HG03378 (cell line): ENCODE measurements around the gene MPP2.
"Not testable (repeated sequence)": the region's sequence is repeated elsewhere in the genome, so short reads cannot be mapped to it uniquely, and the experiment has no call there.

Experiments
- ATAC-seq: cut with Tn5 transposase; IDR thresholded peaks from one replicate; pipeline ENCODE4 v1.9.1; 2021; ENCODE audit warnings: mild to moderate bottlenecking, moderate library complexity; ENCODE audit not compliant: unreplicated experiment

MPP2 gene

DNA sequence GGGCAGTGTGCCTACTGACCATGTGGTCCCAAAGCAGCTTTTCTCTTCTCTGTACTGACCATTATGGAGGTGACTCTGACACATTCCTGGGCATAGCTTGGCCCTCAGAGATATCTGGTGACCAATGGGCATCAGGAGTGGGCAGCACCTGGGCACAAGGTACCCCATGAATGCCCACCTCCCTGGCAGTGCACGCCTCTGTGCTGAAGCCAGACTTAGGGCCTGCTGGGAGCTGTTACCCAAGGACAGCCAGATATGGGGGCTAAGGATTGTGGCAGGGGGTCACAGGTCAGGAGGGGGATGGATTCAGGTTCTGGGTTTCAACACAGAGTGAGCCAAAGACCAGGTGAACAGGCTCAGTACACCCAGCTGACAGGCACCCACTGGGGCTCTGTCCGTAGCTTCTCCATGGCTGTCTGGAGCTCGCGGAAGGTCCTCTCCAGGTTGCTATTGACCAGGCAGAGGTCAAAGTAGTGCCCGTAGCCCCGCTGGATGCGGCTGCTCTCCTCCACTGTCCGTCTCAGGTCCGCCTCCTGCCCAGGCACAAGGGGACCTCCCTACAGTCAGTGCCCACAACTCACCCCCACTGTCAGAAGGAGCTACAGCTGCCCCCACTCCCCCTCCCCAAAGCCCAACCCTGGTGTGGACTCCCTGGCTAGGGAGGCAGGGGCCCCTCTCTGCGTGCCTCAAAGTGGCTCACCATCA, 29.7 kb downstream of the MPP2 start:
- no peak for ATAC-seq

GRCh38 chr17:43877031-43877430, 30.3 kb downstream of the MPP2 start:
- ATAC-seq: no peak

DNA sequence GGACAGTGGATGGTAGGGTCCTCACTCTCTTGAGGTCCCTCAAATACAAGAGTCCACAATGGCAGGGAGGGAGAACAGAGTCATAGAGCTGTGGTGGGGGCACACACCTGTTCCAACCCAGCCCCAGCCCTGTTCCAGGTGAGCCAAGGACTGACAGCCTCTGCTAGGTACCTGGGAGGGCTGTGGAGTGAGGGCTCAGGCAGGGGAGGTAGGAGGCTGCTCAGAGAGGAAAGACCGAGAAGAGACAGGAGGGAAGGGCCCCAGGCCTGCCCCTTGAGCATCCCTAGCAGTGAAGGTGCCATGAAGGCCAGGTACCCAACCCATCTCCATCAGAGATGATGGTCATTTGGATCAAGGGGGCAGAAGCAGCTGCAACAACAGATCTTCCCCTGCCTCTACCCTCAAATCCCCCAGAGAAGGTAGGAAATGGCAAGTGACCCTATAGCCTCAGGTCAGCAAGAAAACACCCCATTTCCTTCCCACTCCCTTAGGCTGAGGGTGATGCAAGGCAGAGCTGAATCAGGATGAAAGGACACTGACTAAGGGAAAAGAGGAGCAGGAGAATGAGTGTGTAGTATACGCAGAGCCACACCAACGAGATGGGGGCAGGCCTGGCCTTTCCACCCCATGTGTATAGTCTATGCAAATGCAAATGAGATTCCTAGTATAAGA, 31.7 kb downstream of the MPP2 start:
- ATAC-seq: no peak

GRCh38 chr17:43874293-43874692, 33.0 kb downstream of the MPP2 start:
- ATAC-seq: no peak

DNA sequence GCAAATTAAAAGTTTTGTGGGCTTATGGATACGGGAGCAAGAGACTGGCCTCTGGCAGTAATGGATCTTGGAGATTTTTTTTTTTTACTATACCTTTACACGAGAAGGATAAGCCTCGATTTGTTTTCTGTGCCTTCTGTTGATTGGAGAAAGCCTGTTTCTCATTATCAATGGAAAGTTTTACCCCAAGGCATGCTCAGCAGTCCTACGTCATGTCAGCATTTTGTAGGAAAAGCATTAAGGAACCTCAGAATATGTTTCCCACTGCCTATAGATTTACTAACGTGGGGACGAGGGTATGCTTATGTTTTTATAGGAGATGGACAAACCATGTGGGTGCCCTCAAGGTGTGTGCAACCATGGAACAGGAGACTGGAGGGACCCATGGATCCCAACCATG, 33.5 kb downstream of the MPP2 start:
- no peak for ATAC-seq

DNA sequence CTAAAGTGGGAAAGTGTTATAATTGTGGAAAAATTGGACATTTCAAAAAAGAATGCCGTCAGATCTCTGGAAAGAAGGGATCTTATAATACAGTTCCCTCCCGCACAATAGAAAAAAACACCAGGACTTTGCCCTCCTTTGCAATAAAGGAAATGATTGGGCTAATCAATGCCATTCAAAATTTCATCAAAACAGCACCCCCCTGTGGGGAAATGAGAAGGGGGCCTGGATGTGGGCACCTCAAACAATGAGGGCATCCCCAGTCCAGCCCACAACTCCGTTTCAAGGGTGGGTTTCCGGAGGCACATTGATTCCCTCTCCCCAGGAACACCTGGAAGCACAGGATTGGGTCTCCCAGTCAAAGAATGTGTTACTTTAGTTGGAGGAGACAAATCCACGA, 34.2 kb downstream of the MPP2 start:
- ATAC-seq: no peak

GRCh38 chr17:43871946-43872690, 35.2 kb downstream of the MPP2 start:
- ATAC-seq: no peak

GRCh38 chr17:43869031-43869430, 38.3 kb downstream of the MPP2 start:
- ATAC-seq: not testable (repeated sequence)

DNA sequence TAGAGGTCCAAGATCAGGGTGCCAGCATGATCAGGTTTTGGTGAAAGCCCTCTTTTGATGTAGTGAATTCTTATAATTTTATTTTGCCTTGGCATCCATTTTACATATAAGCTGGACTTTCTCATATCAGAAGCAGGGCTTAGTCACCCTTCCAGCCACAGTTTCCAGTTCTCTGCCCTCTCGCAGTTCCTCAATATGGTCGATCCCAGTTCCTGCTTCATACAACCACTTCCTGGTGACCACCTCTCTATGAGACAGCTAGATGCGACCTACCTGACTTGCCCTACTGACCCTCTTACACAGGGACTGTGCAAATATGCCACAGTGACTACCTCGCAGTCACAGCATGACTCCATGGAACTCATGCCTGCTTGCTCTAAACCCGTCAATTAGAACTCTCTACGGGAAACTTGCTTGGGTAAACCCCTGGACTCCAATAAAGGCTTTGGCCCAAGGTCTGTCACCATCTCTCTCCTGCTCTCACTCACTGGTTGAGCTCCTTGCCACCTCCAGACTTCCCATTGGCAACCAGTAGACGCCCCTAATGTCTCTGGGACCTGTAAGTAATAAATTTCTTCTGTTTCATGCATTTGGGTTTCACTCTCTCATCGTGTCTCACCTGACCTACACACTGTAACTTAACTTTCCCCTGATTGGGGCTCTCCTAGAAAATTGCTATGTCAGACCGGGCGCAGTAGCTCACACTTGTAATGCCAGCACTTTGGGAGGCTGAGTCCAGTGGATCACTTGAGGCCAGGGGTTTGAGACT, 38.9 kb downstream of the MPP2 start:
- ATAC-seq: no peak

DNA sequence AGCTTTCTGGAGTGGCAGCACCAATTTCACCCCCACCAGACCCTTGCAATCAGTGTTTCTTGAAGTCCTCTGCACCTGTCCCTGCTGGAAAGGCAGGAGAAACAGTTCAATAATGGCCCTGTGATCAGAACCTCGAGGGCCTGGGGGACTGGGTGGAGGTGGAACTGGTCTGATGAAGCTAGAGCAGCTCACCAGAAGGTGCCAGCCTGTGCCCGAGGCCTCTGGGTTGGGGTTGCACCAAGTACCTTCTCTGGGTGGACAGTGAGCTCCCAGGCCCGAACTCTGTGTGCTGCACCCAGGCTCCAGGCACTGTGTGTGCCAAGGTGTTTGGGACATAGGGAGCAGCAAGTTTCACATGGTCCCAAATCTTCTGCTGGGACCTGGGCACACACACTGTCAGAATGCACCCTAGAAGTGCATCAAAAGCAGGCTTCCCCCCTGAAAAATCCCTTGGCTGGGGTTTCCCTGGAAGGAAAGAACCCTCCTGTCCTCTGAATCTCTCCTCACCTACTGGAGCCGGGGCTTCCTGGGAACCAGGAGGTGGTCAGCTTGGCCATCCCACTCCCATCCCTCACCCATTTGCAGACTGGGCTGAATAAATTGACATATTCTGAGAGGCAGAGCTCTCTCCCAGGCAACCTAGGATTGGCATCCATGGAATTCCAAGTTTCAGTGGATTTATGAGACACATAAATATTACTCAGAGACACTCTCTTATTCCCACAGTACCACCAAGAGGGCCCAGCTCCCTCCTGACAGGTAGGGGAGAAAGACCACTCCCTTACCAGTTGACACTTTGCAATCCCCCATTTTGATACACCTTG, 43.0 kb downstream of the MPP2 start:
- ATAC-seq: no peak

GRCh38 chr17:43861960-43862359, 45.4 kb downstream of the MPP2 start:
- no peak for ATAC-seq

DNA sequence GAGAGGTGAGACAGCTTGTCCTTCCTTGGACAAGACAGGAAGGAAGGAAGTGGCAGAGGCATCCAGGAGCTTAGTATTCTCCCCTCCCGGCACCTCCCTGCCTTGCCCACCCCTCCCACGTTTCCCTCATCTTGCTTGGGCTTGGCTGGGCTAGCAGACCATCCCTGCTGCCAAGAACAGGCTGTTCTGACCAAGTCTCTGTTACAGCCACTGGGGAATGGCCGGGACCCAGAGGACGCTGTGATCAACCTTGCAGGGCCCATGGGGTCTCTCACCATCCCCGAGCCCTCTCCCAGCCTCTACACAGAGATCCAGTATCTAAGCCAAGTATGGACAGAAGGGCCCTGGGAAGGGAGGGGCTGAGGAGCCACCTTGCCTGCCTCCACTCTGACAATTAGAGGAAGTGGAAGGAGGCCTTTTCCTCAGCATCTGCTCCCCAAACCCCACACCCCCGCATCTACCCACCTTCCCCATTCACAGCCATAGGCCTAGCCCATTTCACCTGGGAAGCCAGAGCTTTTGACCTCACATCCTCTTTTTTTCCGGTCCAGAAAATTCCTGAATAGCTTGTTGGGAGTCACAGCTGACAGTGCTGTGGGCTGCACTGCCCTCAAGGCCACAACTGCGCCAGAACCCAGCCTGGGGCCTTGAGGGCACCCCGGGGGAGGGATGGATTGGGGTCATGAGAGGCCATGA, 46.3 kb downstream of the MPP2 start:
- no peak for ATAC-seq

DNA sequence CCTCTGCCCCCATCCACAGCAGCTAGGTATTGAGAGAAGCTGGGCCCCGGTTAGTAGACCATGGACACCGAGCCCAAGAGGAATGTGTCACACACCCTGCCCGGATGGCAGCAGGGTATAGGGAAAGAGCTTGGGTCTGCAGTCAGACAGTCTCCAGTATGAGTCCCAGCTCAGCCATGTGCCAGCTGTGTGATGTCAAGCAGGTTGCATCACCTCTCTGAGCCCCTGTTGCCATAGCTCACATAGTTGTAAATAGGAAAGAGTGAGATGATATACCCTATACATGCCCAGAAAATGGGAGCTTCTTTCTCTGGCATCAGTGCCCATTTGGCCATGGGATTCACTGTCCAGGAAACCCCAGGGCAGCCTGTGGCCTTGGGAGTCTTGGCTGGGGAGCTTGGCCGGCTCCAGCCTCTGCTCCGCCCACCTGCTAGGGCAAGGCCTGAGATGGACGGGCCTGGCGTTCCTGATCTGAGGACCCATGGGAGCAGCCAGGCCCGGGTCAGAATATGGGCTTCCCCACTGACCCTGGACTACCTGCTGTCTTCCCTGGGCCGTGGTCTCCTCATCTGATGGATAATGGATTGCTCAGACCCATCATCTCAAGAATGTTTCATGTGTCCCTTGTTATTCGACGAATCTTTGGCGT, 47.1 kb downstream of the MPP2 start:
- ATAC-seq: no peak

- ATAC-seq: no peak
These were observed 49.3 kb downstream of the MPP2 start for GRCh38 chr17:43857957-43858600.

DNA sequence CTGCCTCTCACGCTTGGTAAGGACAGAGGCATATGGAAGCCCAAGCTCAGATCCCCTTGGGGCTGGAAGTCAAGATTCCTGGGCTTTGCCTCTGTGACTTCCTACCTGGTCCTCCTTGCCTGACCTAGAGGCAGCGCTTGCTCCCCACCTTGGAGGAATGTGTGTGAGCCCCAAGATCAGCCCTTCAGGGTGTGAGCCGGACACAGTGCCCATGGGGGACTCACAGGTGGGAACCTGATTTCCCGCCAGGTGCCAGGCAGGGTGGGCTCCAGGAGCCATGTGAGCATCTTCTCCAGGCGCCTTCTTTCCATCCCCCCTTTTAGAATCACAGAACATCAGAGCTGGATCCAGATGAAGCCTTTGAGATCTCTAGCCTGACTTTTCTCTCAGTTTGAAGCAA, 50.2 kb downstream of the MPP2 start:
- no peak for ATAC-seq

DNA sequence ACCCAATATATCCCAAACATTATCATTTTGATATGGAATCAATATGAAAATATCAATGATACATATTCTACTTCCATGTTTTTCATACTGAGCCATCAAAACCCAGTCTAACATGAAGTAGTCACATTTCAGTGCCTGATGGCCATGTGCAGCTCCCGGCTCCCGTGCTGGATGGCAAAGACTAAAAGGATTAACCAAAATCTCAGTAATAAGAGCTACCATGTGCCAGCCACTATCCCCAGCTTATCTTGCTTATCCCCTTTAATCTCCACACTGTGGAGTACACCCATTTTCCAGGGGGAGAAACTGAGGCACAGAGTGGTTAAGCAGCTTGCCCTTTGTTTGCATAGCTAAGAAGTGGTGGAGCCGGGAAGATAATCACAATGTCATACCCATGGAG, 51.2 kb downstream of the MPP2 start:
- ATAC-seq: no peak

- ATAC-seq: no peak
These were observed 52.3 kb downstream of the MPP2 start for GRCh38 chr17:43855061-43855460.

DNA sequence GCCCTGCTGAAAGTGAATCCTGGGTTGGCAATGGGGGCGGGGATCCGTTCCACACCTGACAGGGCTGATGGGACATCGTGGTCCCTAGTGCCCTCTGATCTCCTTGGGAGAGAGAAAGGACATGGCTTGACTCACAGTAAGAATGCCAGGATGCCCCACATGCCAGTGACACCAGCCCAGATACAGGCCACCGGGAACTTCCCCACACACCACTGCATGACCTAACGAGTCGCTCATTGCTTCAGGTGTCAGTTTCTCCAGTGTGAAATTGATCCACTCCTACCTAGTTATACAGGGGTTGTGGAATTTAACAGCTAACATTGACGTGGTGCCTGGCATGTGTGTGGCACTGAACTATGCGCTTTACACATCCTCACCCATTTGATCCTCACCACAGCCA, 52.8 kb downstream of the MPP2 start:
- no peak for ATAC-seq

GRCh38 chr17:43853546-43853945, 53.8 kb downstream of the MPP2 start:
- no peak for ATAC-seq
